Measurements from ENCODE around the gene UNC13A. TPM values are rescaled to one million over a fixed set of nuclear protein-coding genes. Genes with fewer than 3 reads are reported as not detected.

UNC13A gene
- total RNA-seq, 3 donors from 2014 or later (not counting 1 experiment from before 2014, with no cell fraction given) = not detected

DNA sequence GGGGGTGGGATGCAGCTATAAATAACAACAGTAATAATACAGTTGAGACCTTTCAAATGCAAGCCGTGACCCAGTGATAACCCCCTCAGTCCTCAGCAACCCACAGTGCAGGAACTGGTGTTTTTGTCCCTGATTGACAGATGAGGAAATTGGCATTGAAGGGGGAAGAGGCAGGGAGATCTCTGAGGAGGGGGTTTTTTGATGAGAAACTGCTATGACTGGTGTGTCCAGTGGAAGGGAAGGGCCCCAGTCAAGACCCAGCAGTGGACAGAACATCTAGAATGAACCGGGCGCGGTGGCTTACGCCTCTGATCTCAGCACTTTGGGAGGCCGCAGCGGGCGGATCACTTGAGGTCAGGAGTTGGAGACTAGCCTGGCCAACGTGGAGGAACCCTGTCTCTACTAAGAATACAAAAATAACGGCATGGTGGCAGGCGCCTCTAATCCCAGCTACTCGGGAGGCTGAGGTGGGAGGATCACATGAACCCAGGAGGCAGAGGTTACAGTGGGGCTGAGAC, 33.0 kb upstream of the UNC13A start:
- no peaks in the 10 kb centered on the region for H3K9me3 Mint-ChIP-seq
- 81% methylated on average over 11 of the region's 12 CpGs for whole genome bisulfite sequencing (ENCODE audit: insufficient coverage)
- TF ChIP-seq, protein P1, sequence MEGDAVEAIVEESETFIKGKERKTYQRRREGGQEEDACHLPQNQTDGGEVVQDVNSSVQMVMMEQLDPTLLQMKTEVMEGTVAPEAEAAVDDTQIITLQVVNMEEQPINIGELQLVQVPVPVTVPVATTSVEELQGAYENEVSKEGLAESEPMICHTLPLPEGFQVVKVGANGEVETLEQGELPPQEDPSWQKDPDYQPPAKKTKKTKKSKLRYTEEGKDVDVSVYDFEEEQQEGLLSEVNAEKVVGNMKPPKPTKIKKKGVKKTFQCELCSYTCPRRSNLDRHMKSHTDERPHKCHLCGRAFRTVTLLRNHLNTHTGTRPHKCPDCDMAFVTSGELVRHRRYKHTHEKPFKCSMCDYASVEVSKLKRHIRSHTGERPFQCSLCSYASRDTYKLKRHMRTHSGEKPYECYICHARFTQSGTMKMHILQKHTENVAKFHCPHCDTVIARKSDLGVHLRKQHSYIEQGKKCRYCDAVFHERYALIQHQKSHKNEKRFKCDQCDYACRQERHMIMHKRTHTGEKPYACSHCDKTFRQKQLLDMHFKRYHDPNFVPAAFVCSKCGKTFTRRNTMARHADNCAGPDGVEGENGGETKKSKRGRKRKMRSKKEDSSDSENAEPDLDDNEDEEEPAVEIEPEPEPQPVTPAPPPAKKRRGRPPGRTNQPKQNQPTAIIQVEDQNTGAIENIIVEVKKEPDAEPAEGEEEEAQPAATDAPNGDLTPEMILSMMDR (IDR thresholded peaks at IDR 0.05) = no peak
- Histone ChIP-seq H3K27ac (ENCODE audit: low read length) (no peak overlapping the region), H3K9me3 (ENCODE audit: control insufficient read depth, insufficient read depth, low read length) (no peaks in the 10 kb centered on the region), H3K4me3 (ENCODE audit: low read length) (no peak overlapping the region), H3K36me3 (ENCODE audit: control insufficient read depth, insufficient read depth, low read length) (peaks cover 27% of the 10 kb centered on the region), H3K4me1 (ENCODE audit: control insufficient read depth, insufficient read depth, low read length) (peaks cover 40% of the 10 kb centered on the region), H3K27me3 (ENCODE audit: control insufficient read depth, insufficient read depth, low read length) (no peaks in the 10 kb centered on the region)
- peak overlapping the region in 1 of 2 donors; percentile 86 for H3K27ac Mint-ChIP-seq
- H3K36me3 Mint-ChIP-seq = no peaks in the 10 kb centered on the region
- H3K4me3 Mint-ChIP-seq = peak overlapping the region; percentile 88
- peaks cover 0 to 3% of the 10 kb centered on the region in 2 donors for H3K27me3 Mint-ChIP-seq (ENCODE audit: low read depth in 2 of 2)
- intact Hi-C loops (cut with micrococcal nuclease) = no loop called here
- peaks cover 25 to 53% of the 10 kb centered on the region in 2 donors for H3K4me1 Mint-ChIP-seq
- DNase-seq (no peak), ATAC-seq (no peak)

DNA sequence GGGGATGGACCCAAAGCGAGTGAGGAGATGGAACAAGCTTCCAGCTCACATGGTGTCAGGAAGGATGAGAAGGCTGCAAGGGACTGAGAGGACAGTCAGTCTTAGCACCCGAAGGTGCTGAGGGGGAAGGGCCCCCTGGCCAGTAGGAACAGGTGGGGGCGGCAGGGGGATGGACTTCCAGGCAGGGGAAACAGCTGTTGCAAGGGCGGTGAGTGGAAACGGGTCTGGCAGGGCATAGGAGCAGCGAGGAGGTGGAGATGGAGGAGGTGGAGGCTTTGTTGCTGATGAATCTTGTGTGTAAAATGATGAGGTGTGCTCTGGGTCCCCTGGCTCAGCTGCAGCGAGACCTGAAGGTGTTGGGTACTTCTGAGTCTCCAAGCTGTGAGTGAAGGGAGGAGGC, 32.3 kb upstream of the UNC13A start:
- WGBS (ENCODE audit: insufficient coverage) = 23% methylated on average over 7 of the region's 7 CpGs
- Mint-ChIP-seq H3K27me3 (ENCODE audit: low read depth in 2 of 2) (peaks cover 0 to 3% of the 10 kb centered on the region in 2 donors), H3K36me3 (no peaks in the 10 kb centered on the region), H3K4me1 (peaks cover 25 to 52% of the 10 kb centered on the region in 2 donors), H3K9me3 (no peaks in the 10 kb centered on the region), H3K27ac (peak overlapping the region; percentile 68 to 86), H3K4me3 (peak overlapping the region; percentile 88)
- intact Hi-C loops (cut with micrococcal nuclease) = no loop called here
- H3K9me3 ChIP-seq (ENCODE audit: control insufficient read depth, insufficient read depth, low read length) = no peaks in the 10 kb centered on the region
- no peaks in the 10 kb centered on the region for H3K27me3 ChIP-seq (ENCODE audit: control insufficient read depth, insufficient read depth, low read length)
- ATAC-seq (no peak), DNase-seq (no peak)
- H3K36me3 ChIP-seq (ENCODE audit: control insufficient read depth, insufficient read depth, low read length) = peaks cover 21% of the 10 kb centered on the region
- H3K4me3 ChIP-seq (ENCODE audit: low read length) = peak overlapping the region; percentile 93
- H3K27ac ChIP-seq (ENCODE audit: low read length) = no peak overlapping the region
- H3K4me1 ChIP-seq (ENCODE audit: control insufficient read depth, insufficient read depth, low read length) = peaks cover 40% of the 10 kb centered on the region
- TF ChIP-seq, protein P1 (IDR thresholded peaks at IDR 0.05) = no peak

DNA sequence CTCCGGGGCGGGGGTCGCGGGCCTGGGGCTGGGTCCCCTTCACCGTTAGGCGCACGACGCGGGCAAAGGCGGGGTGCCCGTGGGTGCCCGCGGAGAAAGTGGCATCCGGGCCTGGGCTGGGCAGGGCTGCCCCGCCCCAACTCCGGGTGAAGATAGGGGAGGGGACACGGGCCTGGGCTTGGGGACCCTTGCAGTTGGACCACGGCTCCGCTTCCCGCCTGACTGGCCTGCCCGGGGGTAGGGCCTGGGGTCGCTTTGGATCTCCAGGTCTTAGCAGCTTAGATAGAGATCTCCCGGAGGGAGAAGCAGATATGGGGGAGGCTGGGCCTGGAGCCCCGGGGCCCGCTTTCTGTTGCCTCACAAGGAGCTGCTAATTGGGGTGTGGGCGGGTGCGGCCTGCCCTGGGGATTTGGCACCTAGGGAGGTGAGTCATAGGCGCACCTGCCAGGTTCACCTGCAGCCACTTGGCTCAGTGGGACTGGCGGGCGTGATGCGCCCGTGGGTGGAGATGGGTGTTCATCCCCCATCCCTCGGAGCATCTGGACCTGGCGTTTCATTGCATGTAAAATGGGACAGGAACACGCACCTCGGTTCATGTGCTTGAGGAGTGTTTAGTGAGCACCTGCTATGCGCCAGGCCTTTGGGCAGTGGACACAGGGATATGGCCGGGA, 31.7 kb upstream of the UNC13A start:
- Mint-ChIP-seq H3K4me1 (peaks cover 25 to 49% of the 10 kb centered on the region in 2 donors), H3K36me3 (no peaks in the 10 kb centered on the region), H3K27ac (peak overlapping the region; percentile 68 to 86), H3K27me3 (ENCODE audit: low read depth in 2 of 2) (peaks cover 0 to 3% of the 10 kb centered on the region in 2 donors), H3K4me3 (peak overlapping the region; percentile 88), H3K9me3 (no peaks in the 10 kb centered on the region)
- Histone ChIP-seq H3K4me1 (ENCODE audit: control insufficient read depth, insufficient read depth, low read length) (peaks cover 40% of the 10 kb centered on the region), H3K4me3 (ENCODE audit: low read length) (peak overlapping the region; percentile 93), H3K27ac (ENCODE audit: low read length) (no peak overlapping the region), H3K9me3 (ENCODE audit: control insufficient read depth, insufficient read depth, low read length) (no peaks in the 10 kb centered on the region), H3K36me3 (ENCODE audit: control insufficient read depth, insufficient read depth, low read length) (peaks cover 16% of the 10 kb centered on the region), H3K27me3 (ENCODE audit: control insufficient read depth, insufficient read depth, low read length) (no peaks in the 10 kb centered on the region)
- ATAC-seq = peak; percentile 36 to 56 (median 54)
- peak in 1 of 2 donors; percentile 33 for DNase-seq
- 4% methylated on average over 38 of the region's 38 CpGs for WGBS (ENCODE audit: insufficient coverage)
- TF ChIP-seq, protein P1 (IDR thresholded peaks at IDR 0.05) = no peak
- intact Hi-C loops (cut with micrococcal nuclease) = loop anchor here (1.0 kb wide), 2 partner anchors 27 to 165 kb away; partner anchors contain the start of gene COLGALT1

All from natural killer cell (primary cell).